ENCODE results near the gene ALS2CL. TPM values are rescaled to one million over a fixed set of nuclear protein-coding genes. Genes with fewer than 3 reads are reported as not detected.

The ALS2CL gene
- polyA plus RNA-seq, 3 donors: 11.9 to 22.4 (median 12.1) TPM

GRCh38 chr3:46660003-46660402, 33.5 kb downstream of the ALS2CL start:
- no peak for DNase-seq (ENCODE audit: extremely low read depth in 1 of 11, low read depth in 9 of 11, low spot score in 4 of 11)

- DNase-seq (ENCODE audit: extremely low read depth in 1 of 11, low read depth in 9 of 11, low spot score in 4 of 11): no peak
Measured at GRCh38 chr3:46659285-46659684, 34.2 kb downstream of the ALS2CL start.

- no peak for DNase-seq (ENCODE audit: extremely low read depth in 1 of 11, low read depth in 9 of 11, low spot score in 4 of 11)
Measured at GRCh38 chr3:46656778-46657556, 36.5 kb downstream of the ALS2CL start.

GRCh38 chr3:46655271-46655670, 38.2 kb downstream of the ALS2CL start:
- DNase-seq (ENCODE audit: extremely low read depth in 1 of 11, low read depth in 9 of 11, low spot score in 4 of 11): no peak

GRCh38 chr3:46651084-46651483, 42.4 kb downstream of the ALS2CL start:
- no peak for DNase-seq (ENCODE audit: extremely low read depth in 1 of 11, low read depth in 9 of 11, low spot score in 4 of 11)

- DNase-seq (ENCODE audit: extremely low read depth in 1 of 11, low read depth in 9 of 11, low spot score in 4 of 11): no peak
Measured at GRCh38 chr3:46649436-46649835, 44.0 kb downstream of the ALS2CL start.

- no peak for DNase-seq (ENCODE audit: extremely low read depth in 1 of 11, low read depth in 9 of 11, low spot score in 4 of 11)
Measured at GRCh38 chr3:46648096-46648495, 45.4 kb downstream of the ALS2CL start.

- DNase-seq (ENCODE audit: extremely low read depth in 1 of 11, low read depth in 9 of 11, low spot score in 4 of 11): no peak
Measured at GRCh38 chr3:46646700-46647099, 46.8 kb downstream of the ALS2CL start.

GRCh38 chr3:46643701-46644100, 49.8 kb downstream of the ALS2CL start:
- DNase-seq (ENCODE audit: extremely low read depth in 1 of 11, low read depth in 9 of 11, low spot score in 4 of 11): no peak

GRCh38 chr3:46642971-46643370, 50.5 kb downstream of the ALS2CL start:
- DNase-seq (ENCODE audit: extremely low read depth in 1 of 11, low read depth in 9 of 11, low spot score in 4 of 11): no peak

- no peak for DNase-seq (ENCODE audit: extremely low read depth in 1 of 11, low read depth in 9 of 11, low spot score in 4 of 11)
Measured at GRCh38 chr3:46640927-46641326, 52.6 kb downstream of the ALS2CL start.

GRCh38 chr3:46639221-46639620, 54.3 kb downstream of the ALS2CL start:
- no peak for DNase-seq (ENCODE audit: extremely low read depth in 1 of 11, low read depth in 9 of 11, low spot score in 4 of 11)

GRCh38 chr3:46634856-46635255, 58.6 kb downstream of the ALS2CL start:
- no peak for DNase-seq (ENCODE audit: extremely low read depth in 1 of 11, low read depth in 9 of 11, low spot score in 4 of 11)

GRCh38 chr3:46632792-46633191, 60.7 kb downstream of the ALS2CL start:
- DNase-seq (ENCODE audit: extremely low read depth in 1 of 11, low read depth in 9 of 11, low spot score in 4 of 11): no peak

GRCh38 chr3:46629551-46630517, 63.6 kb downstream of the ALS2CL start:
- peak; percentile 73 to 86 (median 81) for DNase-seq (ENCODE audit: extremely low read depth in 1 of 11, low read depth in 9 of 11, low spot score in 4 of 11)

- no peak for DNase-seq (ENCODE audit: extremely low read depth in 1 of 11, low read depth in 9 of 11, low spot score in 4 of 11)
Measured at GRCh38 chr3:46628901-46629369, 64.5 kb downstream of the ALS2CL start.

- no peak for DNase-seq (ENCODE audit: extremely low read depth in 1 of 11, low read depth in 9 of 11, low spot score in 4 of 11)
Measured at GRCh38 chr3:46627078-46627477, 66.4 kb downstream of the ALS2CL start.

GRCh38 chr3:46626039-46626438, 67.4 kb downstream of the ALS2CL start:
- no peak for DNase-seq (ENCODE audit: extremely low read depth in 1 of 11, low read depth in 9 of 11, low spot score in 4 of 11)

GRCh38 chr3:46624975-46625490, 68.4 kb downstream of the ALS2CL start:
- no peak for DNase-seq (ENCODE audit: extremely low read depth in 1 of 11, low read depth in 9 of 11, low spot score in 4 of 11)

- DNase-seq (ENCODE audit: extremely low read depth in 1 of 11, low read depth in 9 of 11, low spot score in 4 of 11): no peak
Measured at GRCh38 chr3:46624533-46624932, 68.9 kb downstream of the ALS2CL start.

Data from renal cortex interstitium (tissue), 11 donors.